Stimulated activated CD8-positive, alpha-beta memory T cell treated with anti-CD3 and anti-CD28 coated beads, Interleukin-7, amount 100 ng/mL, for 1 hour (primary cell): ENCODE data around the gene C2CD4C.
"Not testable (repeated sequence)": the region's sequence is repeated elsewhere in the genome, so short reads cannot be mapped to it uniquely, and the experiment has no call there.

ENCODE experiments used
- DNase-seq, 2 donors: peaks; one replicate each; pipeline ENCODE4 v3.0.0-alpha.2; 2020; ENCODE audit warnings: low read depth in 2 of 2

Gene C2CD4C

GRCh38 chr19:408902-409515 is at the start of gene C2CD4C:
Gene C2CD4C (minus strand): TSS chr19:409147. CDS start chr19:408361, 786 bp downstream.
- DNase-seq, result no peak

DNA sequence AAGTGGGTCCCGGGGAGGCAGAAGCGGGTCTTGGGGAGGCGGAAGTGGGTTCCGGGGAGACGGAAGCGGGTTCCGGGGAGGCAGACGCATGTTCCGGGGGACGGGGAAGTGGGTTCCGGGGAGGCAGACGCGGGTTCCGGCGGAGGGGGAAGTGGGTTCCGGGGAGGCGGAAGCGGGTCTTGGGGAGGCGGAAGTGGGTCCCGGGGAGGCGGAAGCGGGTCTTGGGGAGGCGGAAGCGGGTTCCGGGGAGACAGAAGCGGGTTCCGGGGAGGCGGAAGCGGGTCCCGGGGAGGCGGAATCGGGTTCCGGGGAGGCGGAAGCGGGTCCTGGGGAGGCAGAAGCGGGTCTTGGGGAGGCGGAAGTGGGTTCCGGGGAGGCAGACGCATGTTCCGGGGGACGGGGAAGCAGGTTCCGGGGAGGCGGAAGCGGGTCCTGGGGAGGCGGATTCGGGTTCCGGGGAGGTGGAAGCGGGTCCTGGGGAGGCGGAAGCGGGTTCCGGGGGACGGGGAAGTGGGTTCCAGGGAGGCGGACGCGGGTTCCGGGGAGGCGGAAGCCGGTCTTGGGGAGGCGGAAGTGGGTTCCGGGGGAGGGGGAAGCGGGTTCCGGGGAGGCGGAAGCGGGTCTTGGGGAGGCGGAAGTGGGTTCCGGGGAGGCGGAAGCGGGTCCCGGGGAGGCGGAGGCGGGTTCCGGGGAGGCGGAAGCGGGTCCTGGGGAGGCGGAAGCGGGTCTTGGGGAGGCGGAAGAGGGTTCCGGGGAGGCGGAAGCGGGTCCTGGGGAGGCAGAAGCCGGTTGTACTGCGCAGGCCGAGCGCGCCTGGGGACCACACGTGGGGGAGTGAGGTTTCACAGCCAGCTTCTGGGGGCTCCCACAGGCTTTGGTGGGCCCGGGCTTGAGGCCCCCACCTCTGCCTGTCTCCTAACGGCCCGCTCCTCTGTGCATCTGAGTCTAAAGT is 49.4 kb upstream of the C2CD4C start:
- DNase-seq, result no peak

GRCh38 chr19:457636-458035 is 48.7 kb upstream of the C2CD4C start:
- DNase-seq, result no peak

- DNase-seq, result no peak
These were observed 47.7 kb upstream of the C2CD4C start for GRCh38 chr19:456547-457110.

- no peak for DNase-seq
These were observed 47.1 kb upstream of the C2CD4C start for GRCh38 chr19:455851-456546.

- DNase-seq, result no peak
These were observed 46.2 kb upstream of the C2CD4C start for GRCh38 chr19:455031-455705.

GRCh38 chr19:453606-454005 is 44.7 kb upstream of the C2CD4C start:
- no peak for DNase-seq

GRCh38 chr19:452829-453228 is 43.9 kb upstream of the C2CD4C start:
- no peak for DNase-seq

- DNase-seq, result not testable (repeated sequence)
These were observed 42.0 kb upstream of the C2CD4C start for GRCh38 chr19:450912-451481.

GRCh38 chr19:449916-450315 is 41.0 kb upstream of the C2CD4C start:
- no peak for DNase-seq

DNA sequence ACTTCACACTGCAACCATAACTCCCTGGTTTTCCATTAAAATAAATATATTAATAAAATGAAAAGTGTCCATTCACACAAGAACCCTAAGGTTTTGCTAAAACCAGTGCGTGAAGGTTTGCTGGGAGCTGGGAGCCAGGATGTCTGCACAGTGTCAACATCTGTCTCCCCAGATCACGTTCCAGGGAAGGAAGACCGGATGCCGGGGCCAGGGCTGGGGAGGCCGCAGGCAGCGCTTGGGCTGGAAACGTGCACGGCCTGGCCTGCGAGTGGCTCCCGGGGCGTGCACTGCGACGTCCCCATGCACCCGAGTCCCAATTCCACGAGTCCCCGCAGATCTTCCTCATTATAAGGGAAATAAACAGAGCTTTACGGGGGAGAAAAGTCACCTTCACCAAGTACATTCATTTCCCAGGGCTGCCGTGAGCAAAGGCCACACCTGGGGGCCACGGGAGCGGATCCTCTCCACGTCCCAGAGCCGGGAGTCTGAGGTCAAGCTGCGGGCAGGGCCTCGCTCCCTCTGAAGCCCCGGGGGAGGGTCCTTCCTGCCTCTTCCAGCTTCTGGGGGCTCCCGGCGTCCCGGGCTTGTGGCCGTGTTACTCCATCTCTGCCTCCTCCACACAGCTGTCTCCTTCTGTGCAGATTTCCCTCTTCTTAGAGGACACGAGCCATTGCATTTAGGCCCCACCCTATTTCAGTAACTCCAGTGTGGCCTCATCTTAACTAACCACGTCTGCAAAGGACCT is 39.0 kb upstream of the C2CD4C start:
- no peak for DNase-seq

DNA sequence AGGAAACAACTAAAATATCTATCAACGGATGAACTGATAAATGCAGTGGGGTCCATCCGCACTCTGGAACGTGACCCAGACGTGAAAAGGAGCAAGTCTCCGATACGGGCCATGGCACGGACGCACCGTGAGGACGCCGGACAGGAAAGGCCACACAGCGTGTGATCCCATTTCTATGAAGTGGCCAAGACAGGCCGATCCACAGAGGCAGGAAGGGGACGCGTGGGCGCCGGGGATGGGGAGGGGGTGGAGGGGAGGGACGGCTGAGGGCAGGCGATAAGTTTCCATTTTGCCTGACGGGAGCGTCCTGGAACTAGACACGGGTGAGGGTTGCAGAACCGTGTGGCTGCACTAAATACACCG is 38.1 kb upstream of the C2CD4C start:
- no peak for DNase-seq

- no peak for DNase-seq
These were observed 35.8 kb upstream of the C2CD4C start for GRCh38 chr19:444677-445210.

DNA sequence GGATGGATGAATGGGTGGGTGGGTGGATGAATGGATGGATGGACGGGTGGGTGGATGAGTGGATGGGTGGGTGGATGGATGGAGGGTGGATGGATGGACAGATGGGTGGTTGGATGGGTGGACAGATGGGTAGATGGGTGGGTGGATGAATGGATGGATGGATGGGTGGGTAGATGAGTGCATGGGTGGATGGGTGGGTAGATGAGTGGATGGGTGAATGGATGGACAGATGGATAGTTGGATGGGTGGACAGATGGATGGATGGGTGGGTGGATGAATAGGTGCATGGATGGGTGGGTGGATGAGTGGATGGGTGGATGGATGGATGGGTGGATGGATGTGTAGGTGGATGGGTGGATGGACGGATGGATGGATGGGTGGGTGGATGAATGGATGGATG is 34.1 kb upstream of the C2CD4C start:
- no peak for DNase-seq

DNA sequence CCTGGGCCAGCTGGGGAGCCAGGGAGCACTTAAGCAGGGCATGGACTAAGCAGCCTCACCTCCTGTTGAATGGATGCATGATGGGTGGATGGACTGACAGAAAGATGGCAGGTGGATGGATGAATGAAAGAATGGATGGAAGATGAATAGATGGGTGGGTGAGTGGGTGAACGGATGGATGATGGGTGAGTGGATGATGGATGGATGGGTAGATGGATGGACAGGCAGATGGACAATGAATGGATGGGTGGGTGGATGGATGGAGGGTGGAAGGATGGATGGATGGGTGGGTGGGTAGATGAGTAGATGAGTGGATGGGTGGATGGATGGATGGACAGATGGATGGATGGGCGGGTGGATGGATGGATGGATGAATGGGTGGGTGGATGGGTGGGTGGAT is 33.1 kb upstream of the C2CD4C start:
- no peak for DNase-seq

- no peak for DNase-seq
These were observed 32.4 kb upstream of the C2CD4C start for GRCh38 chr19:441213-441836.

DNA sequence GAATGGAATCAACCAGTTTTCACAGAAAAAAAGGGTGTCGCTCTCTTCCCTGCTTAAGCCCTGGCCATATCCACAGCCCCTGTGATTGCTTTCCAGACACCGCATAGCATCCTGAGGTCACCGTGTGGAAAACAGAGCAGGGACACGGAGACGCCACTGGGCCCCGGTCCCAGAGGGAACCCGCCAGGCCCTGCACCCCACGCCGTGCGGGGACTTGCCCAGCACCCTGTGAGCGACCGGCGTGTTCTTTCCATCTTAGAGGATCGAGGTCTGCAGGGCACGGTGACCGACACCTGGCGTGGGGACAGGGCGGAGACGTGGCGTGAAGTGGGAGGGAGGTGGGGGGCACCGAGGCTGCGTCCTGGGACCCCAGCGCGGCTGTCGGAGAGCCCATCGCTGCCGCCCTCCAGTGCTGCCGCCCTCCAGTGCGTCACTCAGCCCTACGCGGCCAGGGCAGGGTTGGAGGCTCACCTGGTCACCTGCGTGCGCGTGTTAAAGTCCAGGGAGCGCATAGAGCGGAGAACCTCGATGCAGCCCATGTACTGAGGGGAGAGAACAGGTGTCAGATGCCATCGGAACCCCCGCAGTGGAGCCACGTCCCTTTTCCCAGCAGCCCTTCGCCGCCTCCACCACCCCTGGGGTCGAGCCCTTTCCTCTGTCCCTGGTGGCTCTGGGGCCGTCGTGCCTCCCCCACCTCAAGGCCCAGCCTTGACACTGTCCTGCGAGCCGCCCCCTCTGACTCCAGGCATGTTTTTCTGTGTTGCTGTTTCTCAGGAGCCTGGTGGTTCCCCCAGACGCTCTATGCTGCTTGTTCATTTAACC is 31.7 kb upstream of the C2CD4C start:
- no peak for DNase-seq

- DNase-seq, result no peak
These were observed 30.4 kb upstream of the C2CD4C start for GRCh38 chr19:439167-439900.
